ENCODE results near the gene NR2C1.

GRCh38 chr12:95017482-95017881 lies 55.9 kb downstream of the NR2C1 start:
- TF ChIP-seq CTCF (IDR thresholded peaks at IDR 0.05) (no peak), POLR2AphosphoS5 (IDR thresholded peaks at IDR 0.05) (no peak)

All from esophagus muscularis mucosa (tissue), 3 donors.